ENCODE data around the gene PSMB3. TPM values are rescaled to one million over a fixed set of nuclear protein-coding genes. Genes with fewer than 3 reads are reported as not detected.
A peak's percentile ranks its signal among the peaks of the same experiment; 100 is the strongest.

PSMB3 gene
- total and polyA plus RNA-seq, 7 donors = 135 to 280 (median 198) TPM

DNA sequence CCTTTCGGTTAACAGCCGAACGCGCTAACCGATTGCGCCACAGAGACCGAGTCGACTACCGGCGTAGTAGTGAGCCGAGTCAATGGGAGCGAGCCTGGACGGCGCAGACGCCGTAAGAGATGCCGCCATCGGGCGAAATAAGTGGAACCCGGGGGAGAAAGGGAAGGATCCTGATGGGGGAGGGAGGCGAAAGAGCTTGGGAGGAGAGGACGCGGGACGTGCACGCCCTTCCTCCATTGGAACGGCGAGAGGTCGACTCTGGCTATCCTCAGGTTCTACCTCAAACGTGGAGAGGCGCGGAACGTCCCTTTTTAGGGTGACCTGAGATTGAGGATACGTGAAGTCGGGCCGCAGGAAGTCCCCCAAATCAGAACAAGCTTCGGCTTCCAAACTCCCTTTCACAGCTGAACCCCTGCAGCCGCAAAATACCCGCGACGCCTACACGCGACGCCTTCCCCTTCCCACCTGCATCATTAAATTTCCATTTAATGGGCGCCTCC, 683 bp upstream of the PSMB3 start:
- 0% methylated on average over 44 of the region's 44 CpGs for WGBS, 2 donors
- peaks cover 0 to 62% (median 60%) of the 10 kb centered on the region in 4 donors for H3K4me1 ChIP-seq
- TF ChIP-seq POLR2A (IDR thresholded peaks at IDR 0.05) = no peak
- TF ChIP-seq EP300 (IDR thresholded peaks at IDR 0.05) = no peak
- TF ChIP-seq, protein P1, sequence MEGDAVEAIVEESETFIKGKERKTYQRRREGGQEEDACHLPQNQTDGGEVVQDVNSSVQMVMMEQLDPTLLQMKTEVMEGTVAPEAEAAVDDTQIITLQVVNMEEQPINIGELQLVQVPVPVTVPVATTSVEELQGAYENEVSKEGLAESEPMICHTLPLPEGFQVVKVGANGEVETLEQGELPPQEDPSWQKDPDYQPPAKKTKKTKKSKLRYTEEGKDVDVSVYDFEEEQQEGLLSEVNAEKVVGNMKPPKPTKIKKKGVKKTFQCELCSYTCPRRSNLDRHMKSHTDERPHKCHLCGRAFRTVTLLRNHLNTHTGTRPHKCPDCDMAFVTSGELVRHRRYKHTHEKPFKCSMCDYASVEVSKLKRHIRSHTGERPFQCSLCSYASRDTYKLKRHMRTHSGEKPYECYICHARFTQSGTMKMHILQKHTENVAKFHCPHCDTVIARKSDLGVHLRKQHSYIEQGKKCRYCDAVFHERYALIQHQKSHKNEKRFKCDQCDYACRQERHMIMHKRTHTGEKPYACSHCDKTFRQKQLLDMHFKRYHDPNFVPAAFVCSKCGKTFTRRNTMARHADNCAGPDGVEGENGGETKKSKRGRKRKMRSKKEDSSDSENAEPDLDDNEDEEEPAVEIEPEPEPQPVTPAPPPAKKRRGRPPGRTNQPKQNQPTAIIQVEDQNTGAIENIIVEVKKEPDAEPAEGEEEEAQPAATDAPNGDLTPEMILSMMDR (IDR thresholded peaks at IDR 0.05) = no peak
- TF ChIP-seq POLR2AphosphoS5 (IDR thresholded peaks at IDR 0.05) = peak in 1 of 4 donors; percentile 23
- H3K27me3 ChIP-seq = peaks cover 0 to 26% (median 0%) of the 10 kb centered on the region in 3 donors
- intact Hi-C loops (cut with DNase I) = loop anchor here (1.0 to 2.0 kb wide), 2 partner anchors 21 to 73 kb away; partner anchors contain the start of genes CISD3 and CWC25
- H3K27ac ChIP-seq = peak overlapping the region; percentile 86 to 94 (median 89)
- H3K36me3 ChIP-seq = peaks cover 9 to 22% (median 12%) of the 10 kb centered on the region in 4 donors
- peak overlapping the region; percentile 78 to 92 (median 86) for H3K4me3 ChIP-seq
- H3K9me3 ChIP-seq = no peaks in the 10 kb centered on the region
- DNase-seq = peak; percentile 90

DNA sequence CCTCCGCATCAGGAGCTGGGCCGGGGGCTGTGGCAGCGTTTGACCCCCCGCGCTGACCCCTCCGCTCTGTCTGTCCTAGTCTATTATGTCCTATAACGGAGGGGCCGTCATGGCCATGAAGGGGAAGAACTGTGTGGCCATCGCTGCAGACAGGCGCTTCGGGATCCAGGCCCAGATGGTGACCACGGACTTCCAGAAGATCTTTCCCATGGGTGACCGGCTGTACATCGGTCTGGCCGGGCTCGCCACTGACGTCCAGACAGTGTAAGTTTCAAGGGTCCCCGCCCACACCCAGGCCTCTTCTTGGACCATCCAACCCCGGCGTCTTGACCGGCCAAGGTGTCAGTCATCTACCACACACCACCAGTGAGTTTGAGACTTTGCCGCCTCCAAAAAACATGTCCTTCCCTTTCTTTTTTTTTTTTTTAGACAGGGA, 548 bp downstream of the PSMB3 start:
- Histone ChIP-seq H3K4me3 (peak overlapping the region; percentile 78 to 92 (median 86)), H3K9me3 (no peaks in the 10 kb centered on the region), H3K27me3 (peaks cover 0 to 17% (median 0%) of the 10 kb centered on the region in 3 donors), H3K27ac (peak overlapping the region; percentile 86 to 94 (median 89)), H3K4me1 (peaks cover 0 to 53% (median 50%) of the 10 kb centered on the region in 4 donors), H3K36me3 (peaks cover 9 to 34% (median 19%) of the 10 kb centered on the region in 4 donors)
- TF ChIP-seq POLR2AphosphoS5 (IDR thresholded peaks at IDR 0.05) (no peak), POLR2A (IDR thresholded peaks at IDR 0.05) (no peak), EP300 (IDR thresholded peaks at IDR 0.05) (no peak)
- intact Hi-C loops (cut with DNase I) = no loop called here
- no peak for DNase-seq
- 4 to 10% methylated on average over 22 of the region's 22 CpGs for WGBS, 2 donors

DNA sequence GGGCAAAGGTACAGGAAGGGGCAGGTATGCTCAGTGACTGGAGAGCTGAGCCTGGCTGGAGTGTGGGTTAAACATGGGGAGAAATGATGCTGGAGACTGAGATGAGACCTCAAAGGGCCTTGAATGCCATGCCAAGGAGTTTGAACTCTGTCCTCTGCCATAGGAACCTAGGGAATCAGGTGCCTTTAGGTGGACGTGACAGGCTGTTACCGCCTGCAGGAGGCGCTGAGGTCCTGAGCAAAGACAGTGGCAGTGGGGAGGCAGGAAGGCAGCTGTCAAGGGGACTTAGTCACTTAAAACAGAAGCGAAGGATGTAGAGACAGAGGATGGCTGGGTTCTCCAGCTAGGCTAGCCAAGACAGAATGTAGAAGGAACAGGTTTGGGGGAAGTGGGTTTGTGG, 9.1 kb downstream of the PSMB3 start:
- 72 to 82% methylated on average over 4 of the region's 4 CpGs for WGBS, 2 donors
- Histone ChIP-seq H3K36me3 (peaks cover 37 to 100% (median 43%) of the 10 kb centered on the region in 4 donors), H3K9me3 (no peaks in the 10 kb centered on the region), H3K27me3 (no peaks in the 10 kb centered on the region), H3K4me3 (no peak overlapping the region), H3K27ac (no peak overlapping the region), H3K4me1 (no peaks in the 10 kb centered on the region)
- TF ChIP-seq, protein P1 (IDR thresholded peaks at IDR 0.05) = no peak
- TF ChIP-seq POLR2A (IDR thresholded peaks at IDR 0.05) (no peak), EP300 (IDR thresholded peaks at IDR 0.05) (no peak), POLR2AphosphoS5 (IDR thresholded peaks at IDR 0.05) (no peak)
- no peak for DNase-seq
- intact Hi-C loops (cut with DNase I) = no loop called here

DNA sequence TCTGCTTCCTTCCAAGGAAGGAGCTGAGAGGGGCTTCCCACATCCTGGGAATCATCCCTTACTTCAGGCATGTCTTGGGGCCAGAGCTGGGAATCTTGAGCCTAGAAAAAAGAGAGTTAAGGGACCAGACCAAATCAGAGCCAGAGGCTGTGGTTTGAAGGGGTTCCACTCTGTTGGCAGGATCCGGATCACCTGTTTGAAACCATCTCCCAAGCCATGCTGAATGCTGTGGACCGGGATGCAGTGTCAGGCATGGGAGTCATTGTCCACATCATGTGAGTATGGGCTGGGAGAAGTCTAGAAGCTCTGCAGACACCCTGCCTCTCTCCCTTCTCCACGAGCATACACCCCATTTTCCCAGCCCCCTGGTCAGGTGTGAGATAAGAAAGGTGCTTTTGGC, 9.7 kb downstream of the PSMB3 start:
- peaks cover 37 to 100% (median 45%) of the 10 kb centered on the region in 4 donors for H3K36me3 ChIP-seq

DNA sequence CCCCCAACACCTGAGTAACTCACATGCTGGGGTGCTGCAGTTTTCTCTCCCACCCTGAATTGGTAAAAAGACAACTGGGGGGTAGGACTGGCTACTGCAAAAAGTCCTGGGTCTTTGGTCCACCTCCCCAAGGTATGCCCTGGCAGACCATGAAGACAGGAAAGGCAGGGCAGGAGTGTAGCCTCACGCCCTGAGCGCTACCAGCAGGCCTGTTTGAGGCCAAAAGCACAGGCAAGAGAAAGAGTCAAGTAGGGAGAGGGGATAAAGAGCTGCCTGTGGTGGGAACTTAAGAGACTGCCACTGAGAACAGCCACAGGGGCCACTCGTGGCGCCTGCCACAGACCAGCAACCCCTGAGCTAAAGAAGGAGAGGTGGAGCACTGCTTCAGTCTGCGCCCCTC, 13.8 kb downstream of the PSMB3 start:
- WGBS, 2 donors = 94 to 95% methylated on average over 5 of the region's 5 CpGs

More for the DNA sequence above, 9.7 kb downstream of the PSMB3 start:
- H3K27ac ChIP-seq = no peak overlapping the region
- no peaks in the 10 kb centered on the region for H3K27me3 ChIP-seq
- H3K9me3 ChIP-seq = no peaks in the 10 kb centered on the region
- no peak overlapping the region for H3K4me3 ChIP-seq
- intact Hi-C loops (cut with DNase I) = no loop called here
- no peak for DNase-seq
- 76 to 91% methylated on average over 3 of the region's 3 CpGs for WGBS, 2 donors
- TF ChIP-seq EP300 (IDR thresholded peaks at IDR 0.05) = no peak
- no peak for TF ChIP-seq POLR2AphosphoS5 (IDR thresholded peaks at IDR 0.05)
- TF ChIP-seq, protein P1 (IDR thresholded peaks at IDR 0.05) = no peak
- TF ChIP-seq POLR2A (IDR thresholded peaks at IDR 0.05) = no peak
- H3K4me1 ChIP-seq = no peaks in the 10 kb centered on the region

More for the DNA sequence above, 13.8 kb downstream of the PSMB3 start:
- TF ChIP-seq EP300 (IDR thresholded peaks at IDR 0.05) = no peak
- TF ChIP-seq, protein P1 (IDR thresholded peaks at IDR 0.05) = no peak
- no peak for TF ChIP-seq POLR2AphosphoS5 (IDR thresholded peaks at IDR 0.05)
- TF ChIP-seq POLR2A (IDR thresholded peaks at IDR 0.05) = no peak
- Histone ChIP-seq H3K36me3 (peaks cover 25 to 99% (median 40%) of the 10 kb centered on the region in 4 donors), H3K27me3 (no peaks in the 10 kb centered on the region), H3K4me3 (no peak overlapping the region), H3K4me1 (peaks cover 0 to 10% (median 0%) of the 10 kb centered on the region in 4 donors), H3K27ac (no peak overlapping the region), H3K9me3 (no peaks in the 10 kb centered on the region)
- DNase-seq = no peak
- intact Hi-C loops (cut with DNase I) = no loop called here
